B cell (primary cell): ENCODE measurements around the gene ATP5MC2.

Experiments used
- CTCF ChIP-seq: fragments of 200-600 bp; IDR thresholded peaks from one replicate; pipeline ENCODE4 v1.8.0; 2022; ENCODE audit warnings: antibody characterized with exemption, mild to moderate bottlenecking
- EZH2 ChIP-seq: IDR thresholded peaks from 2 replicates; pipeline ENCODE4 v1.6.1; 2012; ENCODE audit warnings: borderline replicate concordance, low read depth, mild to moderate bottlenecking, moderate library complexity, low read length; ENCODE audit not compliant: insufficient read depth, poor library complexity, severe bottlenecking

GRCh38 chr12:53660041-53660440 lies 15.8 kb downstream of the ATP5MC2 start:
- TF ChIP-seq CTCF = no peak
- no peak for TF ChIP-seq EZH2
